Measurements from ENCODE around the gene ALDH3A2.
"Not testable (repeated sequence)": the region's sequence is repeated elsewhere in the genome, so short reads cannot be mapped to it uniquely, and the experiment has no call there.

The ALDH3A2 gene

DNA sequence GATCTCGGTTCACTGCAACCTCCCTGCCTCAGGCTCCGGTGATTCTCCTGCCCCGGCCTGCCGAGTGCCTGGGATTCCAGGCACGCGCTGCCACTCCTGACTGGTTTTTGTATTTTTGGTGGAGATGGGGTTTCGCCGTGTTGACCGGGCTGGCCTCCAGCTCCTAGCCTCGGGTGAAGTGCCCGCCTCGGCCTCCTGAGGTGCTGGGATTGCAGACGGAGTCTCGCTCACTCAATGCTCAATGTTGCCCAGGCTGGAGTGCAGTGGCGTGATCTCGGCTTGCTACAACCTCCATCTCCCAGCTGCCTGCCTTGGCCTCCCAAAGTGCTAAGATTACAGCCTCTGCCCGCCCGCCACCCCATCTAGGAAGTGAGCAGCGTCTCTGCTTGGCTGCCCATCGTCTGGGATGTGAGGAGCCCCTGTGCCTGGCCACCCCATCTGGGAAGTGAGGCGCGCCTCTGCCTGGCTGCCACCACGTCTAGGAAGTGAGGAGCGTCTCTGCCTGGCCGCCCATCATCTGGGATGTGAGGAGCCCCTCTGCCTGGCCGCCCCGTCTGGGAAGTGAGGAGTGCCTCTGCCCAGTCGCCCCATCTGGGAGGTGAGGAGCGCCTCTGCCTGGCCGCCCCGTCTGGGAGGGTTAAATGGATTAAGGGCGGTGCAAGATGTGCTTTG, 36.5 kb downstream of the ALDH3A2 start:
- ATAC-seq, result not testable (repeated sequence)

- TF ChIP-seq, protein P1, sequence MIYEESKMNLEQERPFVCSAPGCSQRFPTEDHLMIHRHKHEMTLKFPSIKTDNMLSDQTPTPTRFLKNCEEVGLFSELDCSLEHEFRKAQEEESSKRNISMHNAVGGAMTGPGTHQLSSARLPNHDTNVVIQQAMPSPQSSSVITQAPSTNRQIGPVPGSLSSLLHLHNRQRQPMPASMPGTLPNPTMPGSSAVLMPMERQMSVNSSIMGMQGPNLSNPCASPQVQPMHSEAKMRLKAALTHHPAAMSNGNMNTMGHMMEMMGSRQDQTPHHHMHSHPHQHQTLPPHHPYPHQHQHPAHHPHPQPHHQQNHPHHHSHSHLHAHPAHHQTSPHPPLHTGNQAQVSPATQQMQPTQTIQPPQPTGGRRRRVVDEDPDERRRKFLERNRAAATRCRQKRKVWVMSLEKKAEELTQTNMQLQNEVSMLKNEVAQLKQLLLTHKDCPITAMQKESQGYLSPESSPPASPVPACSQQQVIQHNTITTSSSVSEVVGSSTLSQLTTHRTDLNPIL (CRISPR knock-in tag; IDR thresholded peaks at IDR 0.05; ENCODE audit: low read depth), result no peak
- TF ChIP-seq CSDC2 (CRISPR knock-in tag; IDR thresholded peaks at IDR 0.05), result no peak
- ATAC-seq, result no peak
Measured at GRCh38 chr17:19686400-19687090, 38.0 kb downstream of the ALDH3A2 start.

- no peak for ATAC-seq
- no peak for TF ChIP-seq GLIS3 (CRISPR knock-in tag; IDR thresholded peaks at IDR 0.05)
- TF ChIP-seq ESRRG (CRISPR knock-in tag; IDR thresholded peaks at IDR 0.05), result no peak
- TF ChIP-seq, protein P1 (CRISPR knock-in tag; IDR thresholded peaks at IDR 0.05; ENCODE audit: low read depth), result no peak
- TF ChIP-seq TCF4 (CRISPR knock-in tag; IDR thresholded peaks at IDR 0.05; ENCODE audit: borderline replicate concordance), result no peak
- no peak for TF ChIP-seq CSDC2 (CRISPR knock-in tag; IDR thresholded peaks at IDR 0.05)
- TF ChIP-seq ZFP30 (CRISPR knock-in tag; IDR thresholded peaks at IDR 0.05), result no peak
- TF ChIP-seq, protein P2, sequence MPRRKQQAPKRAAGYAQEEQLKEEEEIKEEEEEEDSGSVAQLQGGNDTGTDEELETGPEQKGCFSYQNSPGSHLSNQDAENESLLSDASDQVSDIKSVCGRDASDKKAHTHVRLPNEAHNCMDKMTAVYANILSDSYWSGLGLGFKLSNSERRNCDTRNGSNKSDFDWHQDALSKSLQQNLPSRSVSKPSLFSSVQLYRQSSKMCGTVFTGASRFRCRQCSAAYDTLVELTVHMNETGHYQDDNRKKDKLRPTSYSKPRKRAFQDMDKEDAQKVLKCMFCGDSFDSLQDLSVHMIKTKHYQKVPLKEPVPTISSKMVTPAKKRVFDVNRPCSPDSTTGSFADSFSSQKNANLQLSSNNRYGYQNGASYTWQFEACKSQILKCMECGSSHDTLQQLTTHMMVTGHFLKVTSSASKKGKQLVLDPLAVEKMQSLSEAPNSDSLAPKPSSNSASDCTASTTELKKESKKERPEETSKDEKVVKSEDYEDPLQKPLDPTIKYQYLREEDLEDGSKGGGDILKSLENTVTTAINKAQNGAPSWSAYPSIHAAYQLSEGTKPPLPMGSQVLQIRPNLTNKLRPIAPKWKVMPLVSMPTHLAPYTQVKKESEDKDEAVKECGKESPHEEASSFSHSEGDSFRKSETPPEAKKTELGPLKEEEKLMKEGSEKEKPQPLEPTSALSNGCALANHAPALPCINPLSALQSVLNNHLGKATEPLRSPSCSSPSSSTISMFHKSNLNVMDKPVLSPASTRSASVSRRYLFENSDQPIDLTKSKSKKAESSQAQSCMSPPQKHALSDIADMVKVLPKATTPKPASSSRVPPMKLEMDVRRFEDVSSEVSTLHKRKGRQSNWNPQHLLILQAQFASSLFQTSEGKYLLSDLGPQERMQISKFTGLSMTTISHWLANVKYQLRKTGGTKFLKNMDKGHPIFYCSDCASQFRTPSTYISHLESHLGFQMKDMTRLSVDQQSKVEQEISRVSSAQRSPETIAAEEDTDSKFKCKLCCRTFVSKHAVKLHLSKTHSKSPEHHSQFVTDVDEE (CRISPR knock-in tag; IDR thresholded peaks at IDR 0.05), result no peak
- TF ChIP-seq PPARA (CRISPR knock-in tag; IDR thresholded peaks at IDR 0.05; ENCODE audit: borderline replicate concordance), result no peak
Measured at GRCh38 chr17:19702217-19702641, 53.7 kb downstream of the ALDH3A2 start.

DNA sequence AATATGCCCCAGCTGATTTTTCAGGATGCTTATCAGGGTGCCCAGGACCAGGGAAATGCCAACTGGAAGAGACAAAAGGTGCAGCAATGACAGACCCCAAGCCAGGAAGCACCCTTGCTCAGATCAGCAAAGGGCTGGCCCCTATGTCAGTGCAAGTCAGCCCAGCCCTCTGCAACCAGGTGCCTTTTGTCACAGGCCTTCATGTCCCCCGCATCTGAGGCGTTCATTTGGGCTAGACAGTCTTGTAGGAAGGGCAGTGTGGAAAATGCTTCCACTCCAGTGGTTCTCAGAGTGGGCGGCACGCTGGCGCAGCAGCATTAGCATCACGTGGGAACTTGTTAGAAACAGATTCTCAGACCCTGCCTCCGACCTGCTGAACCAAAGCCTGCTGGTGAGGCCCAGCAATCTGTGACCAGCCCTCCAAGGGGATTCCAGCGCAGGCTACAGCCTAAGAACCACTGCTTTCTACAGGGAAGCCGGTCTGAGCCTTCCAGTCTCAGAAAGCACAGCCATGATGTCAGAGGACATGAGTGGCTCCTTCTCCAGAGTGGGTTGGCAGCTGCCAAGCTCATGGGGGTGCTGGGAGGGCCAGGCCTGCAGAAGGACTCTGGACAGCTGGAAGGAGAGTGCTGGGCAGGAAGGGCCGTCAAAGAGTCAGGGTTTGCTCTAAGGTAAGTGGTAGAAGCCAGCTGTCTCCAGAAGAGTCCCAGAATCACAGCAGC, 54.7 kb downstream of the ALDH3A2 start:
- TF ChIP-seq ESRRG (CRISPR knock-in tag; IDR thresholded peaks at IDR 0.05), result no peak
- no peak for TF ChIP-seq ZNF70 (CRISPR knock-in tag; IDR thresholded peaks at IDR 0.05)
- TF ChIP-seq RARB (CRISPR knock-in tag; IDR thresholded peaks at IDR 0.05), result no peak
- TF ChIP-seq ZFP30 (CRISPR knock-in tag; IDR thresholded peaks at IDR 0.05), result no peak
- TF ChIP-seq PATZ1 (CRISPR knock-in tag; IDR thresholded peaks at IDR 0.05; ENCODE audit: borderline replicate concordance), result no peak
- no peak for TF ChIP-seq ZC3H10 (CRISPR knock-in tag; IDR thresholded peaks at IDR 0.05)
- no peak for TF ChIP-seq ISL1 (CRISPR knock-in tag; IDR thresholded peaks at IDR 0.05)
- no peak for TF ChIP-seq TCF4 (CRISPR knock-in tag; IDR thresholded peaks at IDR 0.05; ENCODE audit: borderline replicate concordance)
- TF ChIP-seq CSRNP3 (CRISPR knock-in tag; IDR thresholded peaks at IDR 0.05), result no peak
- no peak for TF ChIP-seq CSDC2 (CRISPR knock-in tag; IDR thresholded peaks at IDR 0.05)
- TF ChIP-seq ARNTL (CRISPR knock-in tag; IDR thresholded peaks at IDR 0.05; ENCODE audit: borderline replicate concordance, low read depth), result no peak
- no peak for TF ChIP-seq ZNF8 (CRISPR knock-in tag; IDR thresholded peaks at IDR 0.05)
- TF ChIP-seq, protein P2 (CRISPR knock-in tag; IDR thresholded peaks at IDR 0.05), result no peak
- no peak for TF ChIP-seq TOX (CRISPR knock-in tag; IDR thresholded peaks at IDR 0.05; ENCODE audit: borderline replicate concordance)
- no peak for TF ChIP-seq BACH2 (CRISPR knock-in tag; IDR thresholded peaks at IDR 0.05; ENCODE audit: borderline replicate concordance)
- no peak for TF ChIP-seq PPARA (CRISPR knock-in tag; IDR thresholded peaks at IDR 0.05; ENCODE audit: borderline replicate concordance)

More for the DNA sequence above, 54.7 kb downstream of the ALDH3A2 start:
- peak; percentile 11 for ATAC-seq

All from SK-N-SH treated with all-trans-retinoic acid at 6 μM for 48 hours (cell line).